OCI-LY3 (cell line): ENCODE data around the gene RETREG3.

ENCODE experiments used
- H2AFZ ChIP-seq: fragments of 200-600, 300-600 bp; shearing (Covaris generic); 2 replicates; pipeline ENCODE4 v1.6.0; 2014; ENCODE audit warnings: antibody characterized with exemption, low read depth, low read length
- H3K27ac ChIP-seq: fragments of 200-600, 300-600 bp; sonication (generic); 2 replicates; pipeline ENCODE4 v1.5.1; 2014; ENCODE audit warnings: mild to moderate bottlenecking, low read length, moderate library complexity, mixed read lengths
- H3K27me3 ChIP-seq: fragments of 200-600, 300-600 bp; sonication (generic); 2 replicates; pipeline ENCODE4 v1.6.1; 2014; ENCODE audit warnings: low read depth, low read length, mixed read lengths
- H3K36me3 ChIP-seq: fragments of 200-600, 300-600 bp; sonication (generic); replicated peaks from 2 replicates; pipeline ENCODE3; 2014; ENCODE audit warnings: low read depth, low read length, mixed read lengths
- H3K4me1 ChIP-seq: fragments of 300-600, 200-600 bp; sonication (generic); 2 replicates; pipeline ENCODE4 v1.6.1; 2014; ENCODE audit warnings: low read length, mixed read lengths
- H3K4me2 ChIP-seq: fragments of 200-600, 300-600 bp; sonication (generic); 2 replicates; pipeline ENCODE4 v1.6.1; 2014; ENCODE audit warnings: low read length, mixed read lengths
- H3K4me3 ChIP-seq: fragments of 300-600, 200-600 bp; sonication (generic); 2 replicates; pipeline ENCODE4 v1.5.1; 2014; ENCODE audit warnings: antibody characterized with exemption, mild to moderate bottlenecking, low read length, moderate library complexity
- H3K79me2 ChIP-seq: fragments of 300-600, 200-600 bp; shearing (Covaris generic); 2 replicates; pipeline ENCODE4 v1.6.1; 2014; ENCODE audit warnings: mild to moderate bottlenecking, low read length, mixed read lengths
- H3K9ac ChIP-seq: fragments of 300-600, 200-600 bp; shearing (Covaris generic); 2 replicates; pipeline ENCODE4 v1.6.0; 2014; ENCODE audit warnings: mild to moderate bottlenecking, low read length, moderate library complexity
- H3K9me3 ChIP-seq: fragments of 200-600, 300-600 bp; shearing (Covaris generic); 2 replicates; pipeline ENCODE4 v1.6.1; 2014; ENCODE audit warnings: low read length, mixed read lengths; ENCODE audit not compliant: insufficient read depth
- H4K20me1 ChIP-seq: fragments of 200-600, 300-600 bp; sonication (generic); 2 replicates; pipeline ENCODE4 v1.6.1; 2016; ENCODE audit warnings: low read length, mixed read lengths; ENCODE audit not compliant: insufficient read depth
- CTCF ChIP-seq: fragments of 200-600, 300-600 bp; sonication (generic); IDR thresholded peaks from 2 replicates; pipeline ENCODE4 v1.5.1; 2014; ENCODE audit warnings: antibody characterized with exemption, low read length, low read depth
- EZH2phosphoT487 ChIP-seq: fragments of 200-600 bp; shearing (Covaris generic); IDR thresholded peaks from 2 replicates; pipeline ENCODE4 v1.6.1; 2018; ENCODE audit warnings: antibody characterized with exemption, mixed run types, low read depth

RETREG3 gene

GRCh38 chr17:42596386-42596785 is 12.8 kb downstream of the RETREG3 start:
- Histone ChIP-seq H3K36me3 (no peaks in the 10 kb centered on the region), H3K27ac (no peak overlapping the region), H3K4me2 (no peak overlapping the region), H3K4me3 (no peak overlapping the region), H3K9me3 (no peaks in the 10 kb centered on the region), H3K9ac (no peak overlapping the region), H4K20me1 (no peaks in the 10 kb centered on the region), H3K27me3 (no peaks in the 10 kb centered on the region), H3K4me1 (no peaks in the 10 kb centered on the region), H2AFZ (no peak overlapping the region), H3K79me2 (peaks cover 4% of the 10 kb centered on the region)
- TF ChIP-seq EZH2phosphoT487 (no peak), CTCF (no peak)

- Histone ChIP-seq H4K20me1 (no peaks in the 10 kb centered on the region), H3K27me3 (no peaks in the 10 kb centered on the region), H3K9ac (no peak overlapping the region), H3K9me3 (no peaks in the 10 kb centered on the region), H2AFZ (no peak overlapping the region), H3K4me2 (no peak overlapping the region), H3K36me3 (peaks cover 8% of the 10 kb centered on the region), H3K27ac (no peak overlapping the region), H3K79me2 (no peaks in the 10 kb centered on the region), H3K4me3 (no peak overlapping the region), H3K4me1 (peaks cover 16% of the 10 kb centered on the region)
- TF ChIP-seq EZH2phosphoT487 (no peak), CTCF (no peak)
These were observed 17.8 kb downstream of the RETREG3 start for GRCh38 chr17:42591411-42591810.

DNA sequence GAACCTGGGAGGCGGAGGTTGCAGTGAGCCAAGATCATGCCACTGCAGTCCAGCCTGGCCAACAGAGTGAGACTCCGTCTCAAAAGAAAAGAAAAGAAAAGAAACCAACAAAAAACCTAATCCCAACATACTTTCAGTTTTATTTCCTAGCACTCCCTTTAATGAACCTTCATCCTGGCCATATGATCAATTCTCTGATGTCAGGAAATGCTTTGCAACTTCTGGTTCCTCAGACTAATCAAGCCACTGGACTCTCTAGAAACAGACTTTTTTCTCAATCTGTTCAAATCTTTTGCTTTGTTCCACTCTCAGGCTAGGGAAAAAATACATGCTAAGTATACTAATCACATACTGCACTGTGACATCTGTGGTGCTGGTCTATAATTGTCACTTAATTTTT is 18.3 kb downstream of the RETREG3 start:
- Histone ChIP-seq H3K9ac (no peak overlapping the region), H3K9me3 (no peaks in the 10 kb centered on the region), H3K4me1 (peaks cover 21% of the 10 kb centered on the region), H3K4me3 (no peak overlapping the region), H3K79me2 (no peaks in the 10 kb centered on the region), H3K4me2 (no peak overlapping the region), H3K27me3 (no peaks in the 10 kb centered on the region), H3K36me3 (peaks cover 12% of the 10 kb centered on the region), H4K20me1 (no peaks in the 10 kb centered on the region), H2AFZ (no peak overlapping the region), H3K27ac (no peak overlapping the region)
- no peak for TF ChIP-seq EZH2phosphoT487
- TF ChIP-seq CTCF, result no peak

- Histone ChIP-seq H3K9ac (peak overlapping the region; percentile 58), H3K4me1 (peaks cover 28% of the 10 kb centered on the region), H4K20me1 (no peaks in the 10 kb centered on the region), H3K79me2 (no peaks in the 10 kb centered on the region), H2AFZ (no peak overlapping the region), H3K27me3 (no peaks in the 10 kb centered on the region), H3K4me2 (peak overlapping the region; percentile 96), H3K4me3 (peak overlapping the region; percentile 56), H3K9me3 (no peaks in the 10 kb centered on the region), H3K27ac (peak overlapping the region; percentile 92), H3K36me3 (peaks cover 48% of the 10 kb centered on the region)
- TF ChIP-seq CTCF (no peak), EZH2phosphoT487 (no peak)
These were observed 22.5 kb downstream of the RETREG3 start for GRCh38 chr17:42586514-42587230.
